CD4-positive, alpha-beta T cell treated with Interferon gamma for 1 hour (primary cell): Measurements from ENCODE around the gene CHID1.

Experiments
- DNase-seq: peaks from one replicate; pipeline ENCODE4 v3.0.0-alpha.2; 2020

CHID1 gene

GRCh38 chr11:819129-819931, 91.3 kb downstream of the CHID1 start:
- peak; percentile 91 for DNase-seq

DNA sequence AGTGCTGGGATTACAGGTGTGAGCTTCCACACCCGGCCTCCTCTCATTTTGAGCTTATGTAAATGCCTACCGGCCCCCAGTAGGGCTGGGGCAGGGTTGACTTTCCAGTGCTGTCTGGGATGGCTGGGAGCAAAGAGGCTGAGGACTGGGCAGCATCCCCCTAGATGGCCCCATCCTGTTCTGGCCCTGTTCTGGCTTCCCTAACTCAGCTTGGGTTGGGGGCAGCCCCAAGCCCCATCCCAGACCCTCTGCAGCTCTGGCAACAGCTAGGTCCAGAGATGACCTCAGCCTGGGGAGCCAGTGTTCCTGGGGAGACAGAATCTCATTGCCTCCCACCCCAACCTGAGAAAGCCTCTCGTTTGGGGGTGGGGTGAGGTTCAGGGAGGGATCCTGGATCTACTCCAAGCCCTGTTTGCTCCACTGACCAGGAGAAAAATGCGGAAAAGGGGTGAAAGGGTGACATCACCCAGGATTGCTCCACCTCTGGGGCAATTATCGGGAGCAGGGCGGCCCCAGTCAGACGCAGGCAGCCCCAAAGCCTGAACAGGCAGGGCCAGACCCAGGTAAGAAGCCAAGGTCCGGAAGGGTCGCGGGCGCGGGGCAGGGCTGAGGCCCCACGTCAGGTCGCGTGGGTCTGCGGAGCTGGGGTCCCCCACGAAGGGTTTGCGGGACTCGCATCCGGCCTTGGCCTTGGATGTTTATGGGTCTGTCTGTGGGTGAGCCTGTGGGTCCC, 92.0 kb downstream of the CHID1 start, which contains the start of gene PNPLA2:
TSS of gene PNPLA2 (plus strand) at position 519 of the 733 bp plus-strand sequence. CDS start 805 bp downstream, outside the sequence.
- no peak for DNase-seq
